ENCODE results near the gene NF2.
A peak's percentile ranks its signal among the peaks of the same experiment; 100 is the strongest.

Gene NF2

GRCh38 chr22:29632672-29633071, 29.2 kb downstream of the NF2 start:
- no peak for DNase-seq

DNA sequence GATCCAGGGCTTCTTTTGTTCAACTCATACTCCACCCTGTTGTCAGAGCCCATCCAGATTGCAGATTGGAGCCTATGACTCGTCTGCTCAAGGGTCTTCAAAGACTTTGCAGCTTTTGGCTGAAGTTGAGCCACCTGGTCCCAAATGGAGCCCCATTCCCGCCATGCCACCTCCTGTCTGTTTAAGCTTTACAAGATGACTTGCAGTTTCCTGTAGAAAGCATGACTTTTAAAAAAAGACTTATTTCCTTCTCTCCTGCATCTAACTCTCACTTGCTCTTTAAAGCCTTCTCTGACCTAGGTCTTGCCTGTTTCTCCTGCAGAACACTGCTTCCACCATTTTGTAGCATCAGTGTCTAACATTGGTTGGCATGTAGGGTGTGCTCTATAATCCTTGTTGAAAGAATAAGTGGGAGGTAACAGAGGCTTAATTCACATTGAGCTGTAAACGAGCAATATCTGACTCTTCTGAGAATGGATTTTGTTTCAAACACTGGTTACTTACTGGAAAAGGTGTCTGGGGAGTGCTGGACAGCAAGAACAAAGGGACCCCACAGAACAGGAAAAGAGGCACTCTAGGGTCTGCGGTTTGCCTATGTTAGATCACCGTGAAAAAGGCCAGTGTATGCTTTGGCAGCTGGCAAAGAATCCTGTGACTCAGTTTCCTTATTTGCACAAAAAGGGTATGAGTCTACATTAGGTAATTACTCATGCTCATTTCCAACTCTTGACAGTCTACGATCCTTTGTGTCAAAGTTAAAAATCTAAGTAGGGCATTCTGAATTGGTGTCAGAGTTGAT, 30.3 kb downstream of the NF2 start:
- no peak for DNase-seq

- DNase-seq = no peak
These were observed 31.4 kb downstream of the NF2 start for GRCh38 chr22:29634847-29635246.

DNA sequence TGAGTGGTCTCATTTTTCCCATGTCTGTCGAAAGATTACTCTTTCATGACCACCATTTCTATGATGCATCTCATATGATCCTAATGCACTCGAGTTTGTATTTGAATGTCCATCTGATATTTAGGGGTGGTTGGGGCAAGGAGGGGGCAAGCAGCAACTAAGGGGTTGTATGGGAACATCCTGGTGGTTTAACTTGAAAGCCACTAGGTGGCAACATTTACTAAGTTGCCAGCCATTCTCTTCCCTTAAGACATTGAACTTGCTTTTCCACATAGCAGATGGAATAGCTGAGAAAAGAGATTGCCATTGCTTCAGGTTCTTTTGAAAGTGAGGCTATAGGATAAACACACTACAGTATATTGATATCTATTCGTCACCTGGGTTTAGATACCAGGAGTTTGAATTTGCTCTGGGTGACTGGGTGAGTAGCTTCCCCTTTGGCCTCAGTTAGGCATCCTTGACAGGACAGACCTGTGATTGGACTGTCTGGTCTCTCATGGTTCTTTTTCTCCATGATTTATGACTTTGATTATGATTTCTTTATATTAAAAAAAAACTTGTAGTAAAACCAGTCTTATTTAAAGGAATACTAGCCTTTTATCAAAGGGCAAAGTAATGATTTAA, 32.4 kb downstream of the NF2 start:
- DNase-seq = peak; percentile 40

DNA sequence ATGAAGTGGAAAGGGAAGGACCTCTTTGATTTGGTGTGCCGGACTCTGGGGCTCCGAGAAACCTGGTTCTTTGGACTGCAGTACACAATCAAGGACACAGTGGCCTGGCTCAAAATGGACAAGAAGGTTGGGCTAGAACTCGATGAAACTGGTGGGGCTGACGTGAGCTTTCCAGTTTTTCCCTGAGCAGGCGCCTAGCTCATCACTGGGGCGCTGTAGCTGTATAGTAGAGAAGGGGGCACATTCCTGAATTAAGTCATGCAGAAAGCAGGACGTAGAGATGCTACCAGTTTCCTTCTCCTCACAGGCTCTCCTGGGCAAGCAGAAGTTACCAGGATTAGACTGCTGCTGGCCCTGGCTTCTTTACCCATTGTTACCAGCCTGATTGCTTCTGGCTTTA, 33.3 kb downstream of the NF2 start:
- DNase-seq = no peak

GRCh38 chr22:29637181-29637580, 33.7 kb downstream of the NF2 start:
- no peak for DNase-seq

- no peak for DNase-seq
These were observed 35.2 kb downstream of the NF2 start for GRCh38 chr22:29638678-29639077.

DNA sequence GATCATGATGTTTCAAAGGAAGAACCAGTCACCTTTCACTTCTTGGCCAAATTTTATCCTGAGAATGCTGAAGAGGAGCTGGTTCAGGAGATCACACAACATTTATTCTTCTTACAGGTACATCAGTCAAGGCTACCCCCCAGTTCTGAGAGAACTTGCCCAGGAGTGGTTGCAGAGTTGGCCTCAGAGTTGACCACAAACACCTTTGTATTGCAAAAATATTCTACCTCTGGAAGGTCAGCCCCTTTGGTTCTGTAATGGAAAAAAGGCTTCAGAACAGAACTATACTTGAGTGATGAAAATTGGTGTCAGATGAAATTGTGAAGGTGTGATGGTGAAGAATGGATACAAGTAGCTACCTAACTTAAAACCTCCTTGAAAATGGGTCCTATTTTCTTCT, 35.7 kb downstream of the NF2 start:
- DNase-seq = no peak

GRCh38 chr22:29641042-29641699, 37.7 kb downstream of the NF2 start:
- DNase-seq = no peak

DNA sequence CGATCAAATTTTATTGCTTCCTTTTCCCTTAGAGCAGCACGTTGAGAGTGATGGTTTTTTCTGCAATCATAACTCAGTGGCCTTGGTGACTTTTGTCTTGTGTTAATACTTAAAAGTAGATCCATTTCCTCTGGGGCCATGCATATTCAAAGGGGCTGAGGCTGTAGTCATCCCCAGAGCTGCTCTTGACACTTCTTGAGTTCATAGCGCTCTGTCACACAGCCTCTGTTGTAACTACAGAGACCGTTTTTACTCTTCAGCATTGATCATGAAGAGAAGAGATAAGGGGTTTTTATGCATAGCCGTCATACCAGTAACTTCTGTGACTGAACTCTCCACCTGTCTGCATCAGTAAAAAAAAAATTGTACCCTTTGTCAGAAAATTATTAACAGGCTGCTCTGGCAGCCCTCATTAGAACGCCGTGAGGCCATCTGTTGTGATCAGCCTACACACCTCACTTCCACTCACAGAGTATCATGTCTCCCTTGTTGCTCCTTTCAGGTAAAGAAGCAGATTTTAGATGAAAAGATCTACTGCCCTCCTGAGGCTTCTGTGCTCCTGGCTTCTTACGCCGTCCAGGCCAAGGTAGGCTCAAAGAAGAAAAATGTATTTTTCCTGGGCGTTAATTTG, 38.4 kb downstream of the NF2 start:
- no peak for DNase-seq

DNA sequence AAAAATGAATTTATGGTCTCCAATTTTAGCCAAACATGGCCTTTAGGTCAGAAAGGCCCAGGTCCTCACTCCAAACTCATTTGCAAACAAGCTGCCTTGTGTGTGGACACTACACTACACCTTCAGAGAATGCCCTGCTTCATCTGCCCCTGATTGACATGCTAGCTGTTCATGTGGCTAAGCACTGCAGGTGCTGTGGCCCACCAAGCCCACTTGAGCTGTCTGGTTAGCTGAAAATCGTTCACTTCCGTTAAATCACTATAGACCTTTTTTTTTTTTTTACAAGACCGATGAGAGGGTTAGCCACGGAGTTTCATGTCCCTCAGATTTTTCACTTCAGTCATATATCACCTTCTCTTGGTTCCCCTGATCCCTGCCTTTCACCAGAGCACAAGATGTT, 39.3 kb downstream of the NF2 start:
- no peak for DNase-seq

GRCh38 chr22:29647954-29648737, 44.7 kb downstream of the NF2 start:
- no peak for DNase-seq

GRCh38 chr22:29650370-29650769, 46.9 kb downstream of the NF2 start:
- no peak for DNase-seq

DNA sequence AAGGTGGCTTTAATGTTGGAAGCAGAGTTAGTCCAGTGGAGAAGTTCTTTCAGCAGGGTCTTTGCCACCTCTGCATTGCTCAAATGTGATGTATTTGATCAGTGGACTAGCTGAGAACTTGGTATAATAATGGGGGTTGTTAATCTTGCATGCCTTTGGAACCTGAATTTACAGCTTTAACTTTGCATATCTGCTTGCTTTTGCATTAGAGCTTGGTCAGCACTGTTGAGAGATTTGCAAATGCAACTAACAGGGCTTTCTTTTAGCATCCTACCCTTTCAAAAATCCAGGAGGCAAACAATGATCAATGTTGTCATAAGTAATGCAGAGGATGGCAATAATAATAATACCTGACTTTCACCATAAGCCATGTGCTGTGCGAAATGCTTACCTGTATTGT, 48.2 kb downstream of the NF2 start:
- DNase-seq = no peak

GRCh38 chr22:29654420-29654819, 51.0 kb downstream of the NF2 start:
- no peak for DNase-seq

GRCh38 chr22:29654882-29655281, 51.4 kb downstream of the NF2 start:
- no peak for DNase-seq

GRCh38 chr22:29658176-29658575, 54.7 kb downstream of the NF2 start:
- DNase-seq = no peak

GRCh38 chr22:29660021-29660420, 56.6 kb downstream of the NF2 start:
- no peak for DNase-seq

DNA sequence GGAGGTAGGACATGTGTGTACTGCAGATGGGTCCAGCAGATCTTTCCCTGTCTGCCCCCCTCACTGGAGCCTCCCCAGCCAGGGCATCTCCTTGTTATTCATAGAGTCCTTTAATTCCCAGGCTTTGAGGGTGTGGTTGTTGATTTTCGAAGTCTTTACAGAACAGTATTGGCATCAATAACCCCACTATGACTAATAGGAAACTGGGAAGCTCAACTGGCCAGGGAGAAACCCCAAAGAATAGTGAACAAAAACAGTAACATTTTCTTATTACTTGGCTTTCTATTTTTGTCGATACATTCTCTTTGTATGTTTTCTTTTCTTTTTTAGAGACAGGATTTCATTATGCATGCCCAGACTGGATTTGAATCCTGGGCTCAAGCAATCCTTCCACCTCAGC, 57.9 kb downstream of the NF2 start:
- DNase-seq = no peak

DNA sequence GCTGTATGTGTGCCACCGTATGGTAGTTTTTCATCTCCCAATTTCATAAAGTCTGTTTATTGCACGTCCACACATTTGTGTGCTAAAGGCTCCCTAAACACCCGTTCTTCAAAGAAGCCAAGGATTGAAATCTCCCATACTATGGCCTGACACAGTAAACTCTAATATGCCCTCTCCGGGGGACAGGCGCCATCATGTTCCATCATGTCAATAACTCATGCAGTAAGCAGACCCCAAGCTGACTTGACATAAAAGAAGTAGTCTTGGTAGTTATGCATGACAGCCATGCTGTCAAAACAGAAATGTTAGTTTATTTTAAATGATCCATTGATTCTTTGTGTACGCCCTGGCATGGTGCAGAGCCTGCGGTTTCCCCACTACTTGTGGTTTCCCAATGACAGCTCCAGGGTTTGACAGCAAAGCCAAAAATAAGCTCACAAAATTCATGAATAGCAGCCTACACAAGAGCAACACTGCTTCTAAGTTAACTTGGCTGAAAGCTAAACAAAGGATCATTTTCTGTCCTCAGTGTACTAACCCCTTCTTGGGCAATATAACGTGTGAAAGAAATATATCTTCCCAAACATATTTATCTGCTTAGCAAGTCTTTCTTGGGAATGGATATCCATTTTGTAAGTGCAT, 59.9 kb downstream of the NF2 start:
- DNase-seq = no peak

DNA sequence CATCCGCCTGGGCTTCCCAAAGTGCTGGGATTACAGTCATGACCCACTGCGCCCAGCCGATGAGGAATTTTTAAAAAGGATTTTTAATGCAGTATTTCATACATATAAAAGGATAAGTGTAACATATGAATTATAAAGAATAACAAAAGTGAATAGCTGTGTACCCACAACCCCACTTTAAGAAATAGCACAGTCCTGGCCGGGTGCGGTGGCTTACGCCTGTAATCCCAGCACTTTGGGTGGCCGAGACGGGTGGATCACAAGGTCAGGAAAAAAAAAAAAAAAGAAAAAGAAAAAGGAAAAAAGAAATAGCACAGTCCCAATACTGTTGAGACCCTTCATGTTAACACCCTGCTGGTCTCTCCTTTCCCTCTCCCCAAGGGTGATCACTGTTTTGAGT, 62.1 kb downstream of the NF2 start:
- no peak for DNase-seq

DNA sequence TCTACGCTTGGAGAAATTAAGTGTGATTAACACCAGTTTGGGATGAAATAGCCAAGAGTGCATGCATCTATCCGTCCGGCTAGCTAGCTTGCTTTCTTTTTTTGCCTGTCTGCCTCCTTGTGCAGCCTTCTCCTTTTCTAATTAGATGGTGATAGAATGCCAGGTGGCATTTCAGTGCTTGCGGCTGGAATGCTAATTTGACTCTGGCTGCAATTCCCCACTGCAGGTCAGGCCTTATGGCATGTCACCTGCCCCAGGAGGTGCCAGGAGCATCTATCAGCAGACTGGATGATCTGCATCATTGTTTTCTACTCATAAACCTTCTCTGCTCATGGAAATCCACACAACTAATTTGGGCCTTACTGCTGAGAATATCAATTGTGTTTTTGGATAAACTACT, 65.2 kb downstream of the NF2 start:
- DNase-seq = no peak

DNA sequence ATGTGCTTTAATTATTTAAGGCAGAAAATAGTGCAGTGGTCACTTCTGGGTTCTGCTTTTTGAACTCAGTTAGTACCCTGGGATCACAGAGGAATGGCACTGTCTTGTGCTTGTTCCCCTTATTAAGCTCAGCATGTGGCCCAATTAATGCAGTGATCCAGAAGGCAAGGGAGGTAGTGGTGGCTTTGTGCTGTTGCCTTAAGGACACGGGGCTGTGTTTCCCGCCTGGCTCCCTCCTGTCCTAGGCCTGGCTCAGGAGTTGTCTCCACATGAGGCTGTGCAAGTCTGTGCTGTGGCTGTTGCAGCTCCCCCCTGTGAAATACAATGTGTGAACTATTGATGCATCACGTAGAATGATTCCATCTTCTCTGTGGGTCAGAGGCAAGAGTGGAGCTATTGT, 67.2 kb downstream of the NF2 start:
- no peak for DNase-seq

All from NCI-H1092 treated with DMSO at 0.1 percent for 48 hours (cell line).